ENCODE data around the gene KLHL8.
"Not testable (repeated sequence)": the region's sequence is repeated elsewhere in the genome, so short reads cannot be mapped to it uniquely, and the experiment has no call there.

KLHL8 gene

DNA sequence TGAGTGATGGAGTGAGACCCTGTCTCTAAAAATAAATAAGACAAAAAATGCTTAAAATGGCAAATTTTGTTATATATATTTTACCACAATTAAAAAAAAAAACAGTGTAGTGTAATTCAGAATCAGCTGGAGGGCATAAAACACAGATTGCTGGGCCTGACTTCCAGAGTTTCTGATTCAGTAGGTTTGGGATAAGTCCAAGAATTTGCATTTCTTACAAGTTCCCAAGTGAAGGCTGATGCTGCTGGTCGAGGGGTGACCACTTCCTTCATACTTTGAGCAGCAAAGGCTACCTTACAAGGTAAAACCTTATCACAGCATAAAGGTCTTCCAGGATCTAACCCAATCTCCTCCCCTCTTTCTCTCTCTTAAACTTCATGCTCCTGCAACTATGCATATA lies 40.7 kb downstream of the KLHL8 start:
- DNase-seq (ENCODE audit: low read depth, low spot score), result peak; percentile 70

DNA sequence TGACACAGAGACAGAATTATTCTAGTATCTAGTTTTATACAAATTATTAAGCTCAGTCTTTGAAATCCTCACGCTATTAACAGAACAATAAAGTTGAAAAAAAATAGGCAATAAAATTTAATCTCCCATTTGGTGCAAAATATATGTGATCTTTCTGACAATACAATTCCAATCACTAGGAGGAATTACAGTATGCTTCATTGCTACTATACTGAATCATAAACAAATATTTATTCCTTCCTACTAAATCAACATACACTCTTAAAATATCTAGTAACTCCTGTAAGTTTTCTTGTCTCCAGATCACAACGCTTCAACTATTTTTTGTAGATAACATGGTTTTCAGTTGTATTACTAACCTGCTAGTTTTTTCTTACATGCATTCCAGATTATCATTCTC lies 45.7 kb downstream of the KLHL8 start:
- DNase-seq (ENCODE audit: low read depth, low spot score), result no peak

DNA sequence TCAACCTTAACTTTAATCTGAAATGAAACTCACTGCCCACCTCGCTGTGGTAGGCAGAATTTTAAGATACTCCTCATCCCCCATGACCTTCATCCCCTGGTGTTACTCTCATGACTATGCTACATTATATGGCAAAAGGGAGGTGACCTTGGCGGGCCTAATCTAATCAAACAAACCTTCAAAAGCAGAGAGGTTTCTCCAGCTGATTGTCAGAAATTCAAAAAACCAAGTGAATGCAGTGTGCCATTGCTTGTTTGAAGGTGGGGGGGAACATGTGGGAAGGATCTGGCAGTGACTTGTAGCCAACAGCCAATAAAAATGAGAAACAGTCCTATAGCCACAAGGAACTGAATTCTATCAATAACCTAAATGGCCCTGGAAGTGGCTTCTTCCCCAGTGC lies 48.5 kb downstream of the KLHL8 start:
- no peak for DNase-seq (ENCODE audit: low read depth, low spot score)

DNA sequence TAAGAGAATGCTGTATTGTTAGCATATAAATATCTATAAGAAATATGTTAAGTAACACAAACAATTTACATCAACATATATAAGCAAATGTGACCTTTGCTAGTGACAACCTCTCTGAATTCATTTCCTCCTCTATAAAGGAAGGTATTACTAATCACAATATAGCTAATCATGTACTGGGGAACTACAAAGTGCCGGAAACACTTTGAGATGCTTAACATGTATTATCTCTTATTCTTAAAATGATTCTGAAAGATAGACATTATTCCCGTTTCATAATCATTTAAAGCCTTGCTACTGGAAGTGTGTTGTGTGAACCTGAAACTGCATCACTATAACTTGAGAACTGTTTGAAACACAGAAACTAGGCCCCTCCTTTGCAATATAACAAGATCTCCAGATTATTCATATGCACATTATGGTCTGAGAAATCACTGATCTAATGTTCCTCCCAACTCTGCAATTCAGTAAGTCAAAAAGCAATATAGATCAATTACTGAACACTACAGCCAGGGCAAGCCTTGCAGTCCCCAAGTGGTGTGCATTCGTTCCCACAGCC lies 54.0 kb downstream of the KLHL8 start:
- no peak for DNase-seq (ENCODE audit: low read depth, low spot score)

DNA sequence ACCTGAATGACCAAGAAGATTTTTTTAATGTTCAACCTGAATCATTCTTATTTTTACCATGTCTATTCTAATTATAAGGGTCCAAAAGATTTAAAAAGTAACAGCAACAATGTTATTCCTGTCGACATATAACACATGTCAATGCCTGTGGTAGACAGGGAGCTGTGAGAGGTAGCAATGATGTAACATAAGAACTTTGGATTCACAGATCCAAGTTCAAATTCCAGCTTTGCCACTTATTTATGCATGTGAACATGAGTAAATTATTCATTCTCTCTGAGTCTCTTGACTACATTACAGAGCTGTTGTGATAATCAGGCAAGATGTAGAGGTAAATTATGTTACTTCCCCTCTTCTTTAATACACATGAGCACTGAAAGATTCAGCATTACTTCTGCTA lies 54.5 kb downstream of the KLHL8 start:
- DNase-seq (ENCODE audit: low read depth, low spot score), result no peak

DNA sequence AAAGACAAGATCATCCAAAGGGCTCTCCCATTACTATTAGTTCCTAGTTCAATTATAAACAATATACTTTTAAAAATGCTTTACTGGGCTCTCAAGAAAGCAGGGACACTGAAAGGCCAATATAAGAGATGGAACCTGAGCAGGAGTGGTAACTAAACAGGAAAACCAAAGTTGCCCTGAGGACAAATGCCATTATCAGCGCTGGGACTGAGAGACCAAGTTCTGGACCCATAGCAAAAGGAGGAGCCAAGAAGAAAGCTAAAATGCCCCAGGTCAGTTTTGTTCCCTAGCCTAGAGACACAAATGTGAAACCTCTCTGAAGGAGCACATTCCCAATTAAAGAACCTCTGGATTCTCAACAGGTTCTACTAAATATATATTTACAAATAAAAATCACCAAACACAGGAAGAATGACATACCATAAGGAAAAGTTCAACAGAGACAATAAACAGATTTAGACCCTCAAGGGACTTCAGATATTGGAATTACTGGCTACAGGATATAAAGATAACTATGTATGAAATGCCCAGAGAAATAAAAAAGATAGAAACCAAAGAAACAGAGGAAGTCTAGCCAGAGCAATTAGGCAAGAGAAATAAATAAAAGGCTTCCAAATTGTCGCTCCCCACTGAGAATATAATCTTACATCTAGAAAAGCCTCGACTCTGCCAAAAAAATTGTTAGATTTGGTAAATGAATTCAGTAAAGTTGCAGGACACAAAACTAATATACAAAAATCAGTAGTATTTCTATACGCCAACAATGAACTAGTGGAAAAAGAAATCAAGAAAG lies 67.1 kb downstream of the KLHL8 start:
- no peak for DNase-seq (ENCODE audit: low read depth, low spot score)

DNA sequence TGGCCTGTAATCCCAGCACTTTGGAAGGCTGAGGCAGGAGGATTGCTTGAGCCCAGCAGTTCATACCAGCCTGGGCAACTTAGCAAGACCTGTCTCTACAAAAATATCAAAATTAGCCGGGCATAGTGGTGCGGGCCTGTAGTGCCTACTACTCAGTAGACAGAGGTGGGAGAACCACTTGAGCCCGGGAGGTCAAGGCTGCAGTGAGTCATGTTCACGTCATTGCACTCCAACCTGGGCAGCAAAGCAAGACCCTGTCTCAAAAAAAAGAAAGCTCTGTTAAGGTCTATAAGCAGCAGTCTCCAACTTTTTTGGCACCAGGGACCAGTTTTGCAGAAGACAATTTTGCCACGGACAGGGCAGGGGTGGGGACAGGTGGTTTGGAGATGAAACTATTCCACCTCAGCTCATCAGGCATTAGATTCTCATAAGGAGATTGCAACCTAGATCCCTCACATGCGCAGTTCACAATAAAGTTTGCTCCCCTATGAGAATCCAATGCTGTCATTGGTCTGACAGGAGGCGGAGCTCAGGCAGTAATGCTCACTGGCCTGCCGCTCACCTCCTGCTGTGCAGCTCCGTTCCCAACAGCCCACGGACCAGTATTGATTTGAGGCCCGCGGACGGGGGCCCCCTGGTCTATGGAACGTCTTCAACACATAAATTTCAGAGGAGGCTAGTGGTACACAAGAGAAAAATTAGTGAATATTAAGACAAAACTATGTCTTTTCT lies 67.9 kb downstream of the KLHL8 start:
- no peak for DNase-seq (ENCODE audit: low read depth, low spot score)

DNA sequence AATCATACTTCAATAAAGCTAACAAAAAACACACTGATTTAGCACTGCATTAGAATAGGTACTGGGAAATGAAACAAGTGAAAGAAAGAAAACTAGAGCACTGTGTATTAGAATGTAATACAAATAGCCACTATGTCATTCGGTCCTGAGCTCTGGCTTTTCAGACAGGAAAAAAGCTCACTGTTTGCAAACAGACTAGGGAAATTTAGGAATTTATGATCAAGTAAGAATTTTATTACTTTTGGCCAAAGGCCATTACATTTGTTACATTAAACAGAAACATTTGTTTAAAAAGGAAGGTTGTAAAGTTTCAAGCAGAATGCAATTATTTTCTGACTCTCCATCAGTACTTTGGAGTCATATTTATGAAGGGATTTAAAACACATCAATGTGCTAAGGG lies 68.7 kb downstream of the KLHL8 start:
- DNase-seq (ENCODE audit: low read depth, low spot score), result no peak

DNA sequence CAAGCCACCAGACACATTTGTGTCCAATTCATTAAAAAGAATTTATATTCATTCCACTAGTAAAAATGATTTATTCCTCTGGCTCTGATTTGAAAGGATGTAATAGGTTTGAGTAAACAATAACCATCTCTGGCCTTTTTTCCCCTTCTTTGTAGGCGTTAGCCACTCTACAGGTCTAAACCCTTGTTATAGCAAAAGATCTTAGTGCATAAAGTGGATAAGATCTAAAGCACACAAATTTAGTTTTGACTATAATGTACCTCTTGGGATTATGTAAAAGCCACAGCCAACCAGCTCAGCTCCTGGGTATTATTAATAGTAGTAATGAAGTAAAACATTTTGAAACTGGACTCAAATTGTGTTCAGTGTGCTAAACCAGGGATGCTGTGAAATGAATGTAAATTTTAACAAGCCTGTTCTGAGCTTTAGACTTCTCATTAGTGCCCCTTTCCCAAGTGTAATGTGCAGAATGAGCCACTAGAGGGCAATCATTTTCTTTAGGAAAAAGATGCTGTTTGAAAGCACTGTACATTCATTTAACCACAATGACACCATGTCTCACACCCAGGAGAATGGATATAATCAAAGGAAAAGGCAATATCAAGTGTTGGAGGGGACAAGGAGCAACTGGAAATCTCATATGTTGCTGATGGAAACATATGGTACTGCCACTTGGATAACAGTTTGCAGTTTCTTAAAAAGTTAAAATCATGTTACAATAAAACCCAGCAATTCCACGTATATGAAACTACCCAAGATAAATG lies 69.7 kb downstream of the KLHL8 start:
- peak; percentile 84 for DNase-seq (ENCODE audit: low read depth, low spot score)

DNA sequence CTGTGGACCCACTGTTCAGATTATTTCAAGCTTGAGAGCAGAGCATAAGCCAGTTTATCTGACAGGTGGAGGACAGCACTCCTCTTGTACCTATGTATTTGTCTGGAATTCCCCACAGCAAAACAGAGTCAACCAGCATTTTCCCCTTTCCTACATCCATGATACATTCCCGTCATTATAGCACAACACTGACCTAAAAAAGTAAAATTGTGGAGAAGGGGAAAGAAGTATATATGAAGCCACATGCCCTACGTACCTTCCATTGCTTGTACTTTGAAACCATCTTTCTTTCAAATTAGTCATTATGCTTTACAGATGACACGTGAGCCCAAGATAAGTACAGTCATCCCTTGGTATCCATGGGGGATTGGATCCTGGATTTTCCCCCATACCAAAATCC lies 73.3 kb downstream of the KLHL8 start:
- no peak for DNase-seq (ENCODE audit: low read depth, low spot score)

DNA sequence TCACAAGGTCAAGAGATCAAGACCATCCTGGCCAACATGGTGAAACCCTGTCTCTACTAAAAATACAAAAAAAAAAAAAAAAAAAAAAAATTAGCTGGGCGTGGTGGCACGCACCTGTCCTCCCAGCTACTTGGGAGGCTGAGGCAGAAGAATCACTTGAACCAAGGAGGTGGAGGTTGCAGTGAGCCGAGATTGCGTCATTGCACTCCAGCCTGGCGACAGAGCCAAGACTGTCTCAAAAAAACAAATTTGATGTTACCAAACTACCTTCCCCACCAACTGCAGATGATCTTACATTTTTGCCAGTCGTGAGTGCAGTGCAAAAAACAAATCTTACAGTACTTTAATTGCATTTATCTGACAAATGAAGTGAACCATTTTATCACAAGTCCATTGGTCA lies 74.5 kb downstream of the KLHL8 start:
- DNase-seq (ENCODE audit: low read depth, low spot score), result not testable (repeated sequence)

DNA sequence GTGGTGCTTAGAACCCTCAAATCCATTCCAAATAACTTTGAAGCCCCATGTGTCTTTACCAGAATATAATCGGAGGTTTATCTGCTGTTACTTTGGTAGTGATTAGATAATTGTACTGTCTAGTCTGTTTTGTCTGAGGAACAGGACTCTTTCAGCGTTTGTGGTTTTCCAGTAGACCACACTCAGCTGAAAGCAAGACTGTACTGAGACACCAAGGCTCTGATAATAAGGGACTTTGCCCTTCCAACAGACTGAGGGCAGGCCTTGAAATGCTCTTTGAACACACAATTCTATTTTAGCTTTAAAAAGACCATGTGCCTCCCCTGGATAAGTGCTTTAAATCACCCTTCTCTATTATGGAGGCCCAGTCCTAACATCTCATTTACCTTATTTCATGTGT lies 76.1 kb downstream of the KLHL8 start:
- DNase-seq (ENCODE audit: low read depth, low spot score), result peak; percentile 20

DNA sequence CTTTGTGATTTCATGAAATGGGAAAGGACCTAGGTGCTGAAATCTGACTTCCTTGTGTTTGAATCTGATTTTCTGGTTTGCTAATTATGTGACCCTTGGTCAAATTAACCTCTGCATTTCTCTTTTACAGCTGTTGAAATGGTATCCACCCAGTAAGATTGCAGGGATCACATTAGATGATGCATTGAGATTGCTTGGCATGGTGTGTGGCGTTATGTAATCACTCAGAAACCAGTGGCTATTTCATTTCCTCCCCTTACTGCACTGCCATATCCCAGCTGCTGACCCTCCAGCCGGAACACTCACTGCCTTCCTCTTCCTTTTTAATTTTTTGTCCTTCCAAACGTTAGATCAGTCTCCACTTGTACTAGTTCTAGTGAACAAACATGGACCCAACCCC lies 79.0 kb downstream of the KLHL8 start:
- DNase-seq (ENCODE audit: low read depth, low spot score), result no peak

DNA sequence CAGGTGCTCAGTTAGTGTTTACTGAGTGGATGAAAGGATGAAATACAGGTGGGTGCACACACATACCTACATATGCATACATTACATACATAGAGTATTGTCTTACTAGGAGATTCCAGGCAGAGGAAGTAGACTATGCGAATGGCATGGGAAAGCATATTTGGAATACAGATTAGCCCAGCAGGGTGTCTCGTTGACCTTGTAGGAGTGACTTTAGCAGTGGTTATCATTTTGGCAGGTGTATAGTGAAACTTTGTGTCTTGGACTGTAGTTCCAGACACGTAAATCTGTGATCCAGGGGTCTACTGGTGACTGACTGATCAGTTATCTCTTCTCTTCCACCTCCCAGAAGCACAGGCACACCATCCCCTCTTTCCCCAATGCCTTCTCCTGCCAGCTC lies 86.3 kb downstream of the KLHL8 start:
- DNase-seq (ENCODE audit: low read depth, low spot score), result no peak

DNA sequence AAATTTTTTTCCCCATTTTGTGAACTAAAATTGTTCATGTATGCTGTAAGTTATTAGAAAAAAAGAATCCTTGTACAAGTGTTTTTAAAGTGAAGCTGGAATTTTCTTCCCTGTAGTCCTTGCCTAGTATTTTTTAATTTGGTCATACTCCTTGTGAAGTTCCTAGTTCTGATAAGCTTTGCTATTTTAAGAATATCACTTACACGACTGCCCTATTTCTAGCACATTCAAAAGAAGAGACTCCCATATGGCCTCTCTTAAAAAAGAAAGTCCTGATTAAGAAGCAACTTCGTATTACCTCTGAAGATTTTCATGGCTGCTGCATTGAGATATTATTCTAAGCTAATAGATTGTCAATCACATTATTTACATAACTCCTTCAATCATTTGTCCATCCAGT lies 87.2 kb downstream of the KLHL8 start:
- DNase-seq (ENCODE audit: low read depth, low spot score), result no peak

DNA sequence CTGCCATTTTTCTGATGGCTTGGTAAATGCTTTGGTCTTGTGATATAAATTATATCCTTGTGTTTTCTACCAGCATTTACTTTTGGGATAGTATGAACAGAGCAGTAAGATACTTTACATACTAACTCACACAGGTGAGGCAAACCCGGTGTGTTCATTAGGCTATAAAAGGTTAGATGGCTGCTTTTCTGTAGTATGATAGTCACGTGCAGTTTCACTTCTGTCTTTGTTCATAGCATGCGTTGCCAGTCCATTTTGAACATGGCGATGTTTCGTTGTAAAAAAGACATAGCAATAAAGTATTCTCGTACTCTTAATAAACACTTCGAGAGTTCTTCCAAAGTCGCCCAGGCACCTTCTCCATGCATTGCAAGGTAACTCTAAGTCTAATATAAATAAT lies 88.4 kb downstream of the KLHL8 start:
- no peak for DNase-seq (ENCODE audit: low read depth, low spot score)

DNA sequence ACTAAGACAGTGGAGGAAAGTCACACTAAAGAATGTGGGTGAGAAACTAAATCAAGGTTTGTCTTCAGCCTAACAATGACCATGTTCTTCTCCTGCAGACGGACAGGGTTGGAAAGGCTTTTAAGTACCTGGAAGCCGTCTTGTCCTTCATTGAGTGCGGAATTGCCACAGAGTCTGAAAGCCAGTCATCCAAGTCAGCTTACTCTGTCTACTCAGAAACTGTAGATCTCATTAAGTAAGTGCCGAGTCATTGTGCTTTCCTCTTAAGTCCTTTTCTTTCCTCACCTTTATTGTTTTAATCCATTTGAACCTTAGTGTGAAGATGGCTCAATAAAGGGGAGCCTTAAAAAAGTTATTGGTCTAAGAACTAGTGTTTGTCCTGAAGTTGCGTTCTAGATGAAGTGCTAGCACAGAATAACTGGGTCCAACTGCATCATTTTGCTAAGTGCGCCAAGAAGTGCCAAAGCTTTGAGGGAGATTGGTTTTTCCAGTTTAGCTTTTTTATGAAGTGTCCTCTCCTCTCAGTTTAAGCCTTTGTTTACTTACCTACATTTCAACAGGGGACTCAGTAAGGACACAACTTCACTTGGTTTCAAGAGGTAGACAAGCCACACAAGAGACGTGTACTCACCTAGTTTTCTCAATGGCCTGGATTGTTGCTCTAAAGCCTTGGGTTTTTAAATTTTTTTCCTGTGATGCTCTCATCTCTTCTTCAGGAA lies 89.3 kb downstream of the KLHL8 start:
- no peak for DNase-seq (ENCODE audit: low read depth, low spot score)

DNA sequence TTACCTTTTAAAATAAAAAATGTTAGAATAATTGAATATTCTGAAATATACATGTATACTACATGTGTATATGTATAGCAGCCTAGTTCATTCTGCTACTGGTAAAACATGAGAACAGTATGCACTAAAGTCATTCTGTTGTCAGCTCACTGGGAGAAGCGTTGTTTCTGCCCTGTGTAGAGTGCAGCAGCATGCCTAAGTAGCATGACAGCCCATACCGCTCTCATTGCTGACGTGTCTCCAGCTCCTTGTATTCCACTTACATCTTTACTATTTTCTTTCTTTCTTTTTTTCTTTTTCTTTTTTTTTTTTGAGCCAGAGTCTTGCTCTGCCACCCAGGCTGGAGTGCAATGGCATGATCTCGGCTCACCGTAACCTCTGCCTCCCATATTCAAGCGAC lies 90.7 kb downstream of the KLHL8 start:
- DNase-seq (ENCODE audit: low read depth, low spot score), result no peak

DNA sequence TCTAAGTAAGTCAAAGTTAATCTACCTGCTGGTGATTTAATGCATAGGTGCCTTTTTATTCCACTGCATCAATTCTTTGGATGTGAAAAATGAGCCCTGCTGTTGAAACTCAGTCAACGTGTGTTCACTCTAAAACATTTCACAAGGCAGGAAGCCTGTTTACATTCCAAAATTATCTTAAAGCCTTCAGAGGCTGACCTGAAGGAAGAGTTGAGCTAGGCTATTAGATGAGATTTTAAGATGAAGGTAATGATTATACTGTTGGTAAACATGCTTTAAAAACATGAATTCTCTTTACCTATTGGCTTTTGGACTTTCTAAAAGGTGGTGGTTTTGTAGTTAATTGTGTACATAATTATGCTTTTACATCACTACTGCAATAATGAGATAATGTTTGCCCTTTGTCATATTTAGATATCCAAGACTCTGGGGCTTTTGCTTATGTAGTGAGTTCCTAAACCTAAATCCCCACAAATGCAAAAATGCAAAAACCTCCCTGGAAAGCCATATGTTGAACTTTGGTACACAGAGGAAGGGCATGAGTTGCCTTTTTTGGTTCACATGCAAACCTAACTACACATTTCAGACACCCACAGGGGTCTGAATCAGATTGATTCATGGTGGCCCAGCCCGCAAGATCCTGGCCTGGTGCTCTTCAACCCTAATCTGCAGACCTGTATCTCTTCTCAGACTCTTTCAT lies 92.3 kb downstream of the KLHL8 start:
- DNase-seq (ENCODE audit: low read depth, low spot score), result no peak

DNA sequence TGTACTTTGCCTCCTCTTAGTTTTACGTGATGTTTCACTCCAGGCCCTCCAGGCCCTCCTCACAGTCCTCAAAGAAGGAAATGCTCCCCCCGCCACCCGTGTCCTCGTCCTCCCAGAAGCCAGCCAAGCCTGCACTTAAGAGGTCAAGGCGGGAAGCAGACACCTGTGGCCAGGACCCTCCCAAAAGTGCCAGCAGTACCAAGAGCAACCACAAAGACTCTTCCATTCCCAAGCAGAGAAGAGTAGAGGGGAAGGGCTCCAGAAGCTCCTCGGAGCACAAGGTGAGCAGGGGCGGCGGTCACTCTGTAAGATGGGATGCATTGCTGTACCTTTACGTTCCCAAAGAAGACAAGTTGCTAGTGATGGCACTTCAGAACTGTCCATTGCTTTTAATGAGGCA lies 94.4 kb downstream of the KLHL8 start:
- DNase-seq (ENCODE audit: low read depth, low spot score), result no peak

DNA sequence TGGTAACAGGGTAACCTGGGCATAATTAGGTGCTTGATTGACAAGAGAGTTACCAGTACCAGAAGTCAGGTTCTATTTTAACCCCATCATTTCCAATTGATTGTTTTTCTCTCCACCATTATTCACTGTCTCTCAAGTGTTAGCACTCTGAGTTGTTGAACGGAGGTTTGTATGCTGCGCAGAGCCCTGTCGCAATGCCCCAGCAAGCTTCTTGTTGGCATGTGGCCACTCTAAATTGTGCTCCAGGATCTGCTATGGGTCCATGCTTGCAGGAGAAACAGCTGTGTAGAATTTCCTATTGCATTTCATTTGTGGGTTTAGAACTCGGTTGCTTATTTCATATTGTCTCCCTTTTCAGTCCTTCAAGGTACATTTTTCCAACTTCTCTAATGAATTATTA lies 98.2 kb downstream of the KLHL8 start:
- no peak for DNase-seq (ENCODE audit: low read depth, low spot score)

All from astrocyte of the hippocampus (primary cell).